DLD1 (cell line): Measurements from ENCODE around the gene BTBD16.

Experiments
- in situ Hi-C: cut with HindIII; loops from 2 replicates; pipeline ENCODE4 v1.10.0; 2017; ENCODE audit warnings: low sequenced_read_pairs

BTBD16 gene

DNA sequence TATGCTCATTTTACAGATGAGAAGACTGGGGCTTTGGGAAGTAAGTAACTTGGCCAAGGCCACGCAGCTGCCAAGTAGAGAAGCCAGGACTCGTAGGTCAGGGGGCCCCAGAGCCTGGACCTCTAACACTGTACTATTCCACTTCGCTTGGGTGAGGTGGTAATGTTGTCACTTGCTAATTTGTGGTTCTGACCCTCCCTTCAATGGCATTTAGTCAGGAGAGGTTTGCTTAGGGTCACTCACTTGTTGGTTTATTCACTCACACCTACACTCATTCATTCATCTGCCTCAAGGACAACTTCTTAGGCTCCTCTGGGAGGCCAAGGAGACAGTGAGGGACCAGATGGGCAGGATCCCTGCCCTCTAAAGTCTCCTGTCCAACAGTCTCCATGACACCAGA lies 21.3 kb downstream of the BTBD16 start:
- in situ Hi-C loops: loop anchor here (10.0 kb wide), 1 partner anchor 142 kb away; no protein-coding TSS in a partner anchor

DNA sequence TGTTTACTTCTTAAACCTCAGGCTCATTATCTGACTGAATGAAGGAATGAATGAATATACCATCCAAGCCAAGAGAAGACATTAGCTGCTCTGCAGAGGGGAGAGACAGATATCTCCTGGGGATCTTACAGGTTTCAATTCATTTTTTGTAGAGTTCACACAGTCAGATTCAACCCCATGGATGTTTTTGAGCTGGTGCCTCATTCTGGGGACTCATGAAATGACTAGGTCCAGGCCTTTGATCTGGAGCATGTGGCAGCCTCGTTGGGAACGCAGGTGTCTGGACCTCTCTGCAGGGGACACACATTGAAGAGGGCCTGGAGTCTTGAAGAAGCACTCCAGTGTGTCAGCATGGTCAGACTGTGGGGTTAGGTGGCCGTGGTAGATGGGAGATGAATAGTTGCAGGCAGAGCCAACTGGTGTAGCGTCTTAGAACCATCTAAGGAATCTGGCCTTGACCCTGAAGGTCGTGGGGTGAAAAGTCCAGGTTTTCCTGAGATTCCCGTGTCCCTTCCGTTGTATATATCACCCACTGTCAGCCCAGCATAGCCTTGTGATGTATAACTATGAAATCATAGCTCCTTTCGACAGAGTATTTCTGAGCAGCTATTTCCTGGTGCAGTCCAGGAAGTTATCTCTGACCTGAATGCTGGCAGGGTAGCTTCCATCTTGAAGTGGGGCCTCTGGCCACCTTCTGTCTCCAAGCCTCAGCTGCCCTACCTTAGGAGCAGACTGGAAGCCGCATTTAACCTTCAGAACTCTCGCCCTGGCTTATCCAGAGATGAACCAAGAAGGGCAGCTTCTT lies 22.3 kb downstream of the BTBD16 start:
- in situ Hi-C loops: loop anchor here (10.0 kb wide), 1 partner anchor 141 kb away; no protein-coding TSS in a partner anchor

DNA sequence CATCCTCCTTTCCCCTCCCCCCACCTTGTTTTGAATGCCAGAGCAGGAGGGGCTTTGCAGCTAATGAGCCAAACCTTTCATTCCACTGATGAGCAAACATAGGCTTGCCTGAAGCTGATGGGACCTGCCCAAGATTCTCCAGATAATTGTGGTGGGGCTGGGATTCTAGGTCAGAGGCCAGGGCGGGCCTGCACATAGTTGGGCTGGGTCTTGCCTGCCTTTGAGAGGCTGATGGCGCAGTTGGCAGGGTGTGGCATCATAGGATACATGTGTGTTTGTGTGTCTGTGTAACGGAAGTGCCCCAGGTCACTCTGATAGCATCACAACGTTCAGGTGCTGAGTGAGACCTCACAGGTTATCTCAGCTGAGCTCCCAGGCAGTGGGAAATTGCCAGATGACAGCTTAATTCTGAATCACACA lies 22.9 kb downstream of the BTBD16 start:
- in situ Hi-C loops: loop anchor here (10.0 kb wide), 1 partner anchor 141 kb away; no protein-coding TSS in a partner anchor

DNA sequence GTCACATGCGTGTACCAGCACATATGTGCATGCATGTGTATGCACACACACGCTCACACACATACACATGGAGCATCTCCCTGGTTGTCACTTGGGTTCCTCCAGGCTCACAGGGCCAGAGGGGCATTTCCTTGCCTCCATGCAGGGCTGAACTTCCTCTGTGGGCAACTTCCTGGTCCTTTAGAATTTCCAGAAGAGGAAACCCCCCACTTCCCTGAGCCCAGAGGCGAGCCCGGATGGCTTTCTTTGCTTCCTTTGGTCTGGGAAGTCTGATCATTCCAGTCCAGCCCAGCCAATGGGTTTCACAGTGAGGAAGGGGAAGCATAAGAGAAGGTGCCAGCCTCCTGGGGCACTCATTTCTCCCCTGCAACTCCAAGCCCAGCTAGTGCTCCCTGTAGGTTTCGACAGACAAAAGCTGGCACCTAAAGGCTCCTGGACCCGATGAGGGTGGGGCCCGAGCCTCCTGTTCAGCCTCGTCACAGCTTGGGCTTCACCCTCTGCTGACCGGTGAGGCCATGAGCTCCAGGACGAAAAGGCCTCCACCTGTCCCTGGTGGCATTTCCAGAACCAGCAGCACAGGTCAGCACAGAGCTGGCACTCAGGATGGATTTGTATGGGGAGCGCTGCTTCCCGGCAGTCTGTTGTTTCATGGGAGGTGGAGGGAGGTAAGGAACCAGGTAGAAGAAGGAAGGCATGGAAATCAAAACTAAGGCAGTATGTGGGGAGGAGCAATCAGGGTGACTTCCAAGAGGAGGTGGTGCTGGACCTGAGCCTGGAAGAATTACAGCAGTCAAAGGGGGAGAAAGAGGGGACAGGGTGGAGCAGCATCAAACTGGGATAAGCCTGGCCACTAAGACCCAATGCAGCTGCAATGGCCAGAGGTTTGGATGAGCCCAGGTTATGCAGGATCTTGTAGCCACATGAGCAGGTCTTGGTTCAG lies 23.7 kb downstream of the BTBD16 start:
- in situ Hi-C loops: loop anchor here (10.0 kb wide), 1 partner anchor 140 kb away; no protein-coding TSS in a partner anchor

DNA sequence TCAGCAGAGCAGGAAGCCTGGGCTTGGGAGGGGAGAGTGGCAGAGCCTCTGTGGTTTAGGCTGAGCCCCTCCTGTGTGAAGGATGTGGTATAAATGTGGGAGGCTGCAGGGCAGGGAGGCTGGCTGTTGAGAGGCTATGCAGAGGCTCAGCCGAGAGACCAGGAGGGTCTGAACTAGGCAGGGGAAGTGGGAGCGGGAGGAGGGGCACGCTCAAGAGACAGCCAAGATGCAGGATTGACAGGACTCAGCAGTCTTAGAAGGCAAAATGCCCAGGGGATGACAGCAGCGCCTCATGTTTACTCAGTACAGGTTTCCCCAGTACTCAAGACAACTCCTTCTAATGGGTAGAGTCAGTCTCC lies 24.3 kb downstream of the BTBD16 start:
- in situ Hi-C loops: loop anchor here (10.0 kb wide), 1 partner anchor 139 kb away; no protein-coding TSS in a partner anchor

DNA sequence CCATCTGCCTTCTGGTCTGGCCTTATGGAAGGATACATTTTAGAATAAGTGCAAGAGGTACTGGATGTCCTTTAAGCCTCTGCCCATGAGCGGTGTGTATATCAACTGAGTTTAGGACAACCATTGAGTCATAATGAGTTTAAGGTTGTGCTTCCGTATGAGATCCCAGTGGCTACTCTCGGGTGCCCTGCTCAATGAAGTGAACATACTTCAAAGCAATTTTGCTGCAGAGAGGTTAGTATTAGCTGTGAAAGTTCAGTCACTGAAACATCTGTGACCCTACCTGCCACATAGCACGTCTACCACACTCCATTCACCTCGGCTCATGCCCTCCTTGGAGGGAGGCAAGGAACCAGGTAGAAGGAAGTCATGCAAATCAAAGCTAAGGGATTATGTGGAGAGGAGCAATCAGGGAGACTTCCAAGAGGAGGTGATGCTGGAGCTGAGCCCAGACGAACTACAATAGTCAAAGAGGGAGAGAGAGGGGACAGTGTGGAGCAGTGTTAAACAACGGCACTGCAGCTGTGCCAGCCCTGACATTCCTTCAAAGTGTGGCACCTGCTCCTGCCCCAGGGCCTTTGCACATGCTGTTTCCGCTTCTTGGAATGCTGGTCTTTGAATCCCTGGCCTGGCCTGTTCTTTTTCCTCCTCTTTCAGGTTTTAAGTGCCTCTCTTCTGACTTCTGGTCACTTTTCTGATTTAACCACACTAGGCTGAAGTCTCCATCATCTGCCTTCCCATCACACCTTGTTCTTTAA lies 25.4 kb downstream of the BTBD16 start:
- in situ Hi-C loops: loop anchor here (10.0 kb wide), 1 partner anchor 138 kb away; no protein-coding TSS in a partner anchor

DNA sequence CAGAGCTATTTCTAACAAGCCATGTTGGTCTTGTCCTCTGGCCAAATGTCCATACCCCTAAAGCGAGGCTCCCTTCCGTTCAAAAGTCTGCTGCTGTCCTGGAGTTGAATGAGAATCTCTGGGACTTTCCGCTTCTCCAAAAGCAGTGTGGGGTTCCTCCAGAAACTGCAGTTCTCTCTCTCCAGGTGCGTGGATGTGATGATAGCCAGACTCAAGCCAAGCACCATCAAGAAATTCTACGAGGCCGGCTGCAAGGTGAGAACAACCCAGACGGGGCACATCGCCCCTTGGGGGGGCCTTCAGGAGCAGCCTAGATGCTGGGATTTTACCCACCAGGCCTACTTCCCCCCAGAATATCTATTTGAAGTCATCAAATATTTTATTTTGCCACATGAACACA lies 26.5 kb downstream of the BTBD16 start:
- in situ Hi-C loops: loop anchor here (10.0 kb wide), 1 partner anchor 137 kb away; no protein-coding TSS in a partner anchor

DNA sequence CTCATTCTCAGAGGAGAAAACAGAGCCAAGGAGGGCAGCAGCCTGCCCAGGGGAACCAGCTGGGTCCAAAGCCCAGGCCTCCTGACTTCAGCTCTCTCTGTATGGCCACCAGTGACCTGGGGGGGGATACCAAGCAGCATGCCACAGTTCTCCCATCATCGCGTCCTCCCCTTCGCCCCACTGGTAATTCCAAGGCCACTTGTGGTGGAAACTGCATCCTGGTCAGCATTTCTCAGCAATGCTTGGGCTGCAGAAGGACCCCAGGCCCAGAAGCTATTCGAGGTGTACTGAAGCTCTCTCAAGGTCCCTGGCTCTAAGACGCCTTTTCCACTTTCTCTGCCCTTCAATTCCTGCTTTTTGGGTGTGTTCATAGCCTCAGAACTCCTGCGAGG lies 27.1 kb downstream of the BTBD16 start:
- in situ Hi-C loops: loop anchor here (10.0 kb wide), 1 partner anchor 137 kb away; no protein-coding TSS in a partner anchor

DNA sequence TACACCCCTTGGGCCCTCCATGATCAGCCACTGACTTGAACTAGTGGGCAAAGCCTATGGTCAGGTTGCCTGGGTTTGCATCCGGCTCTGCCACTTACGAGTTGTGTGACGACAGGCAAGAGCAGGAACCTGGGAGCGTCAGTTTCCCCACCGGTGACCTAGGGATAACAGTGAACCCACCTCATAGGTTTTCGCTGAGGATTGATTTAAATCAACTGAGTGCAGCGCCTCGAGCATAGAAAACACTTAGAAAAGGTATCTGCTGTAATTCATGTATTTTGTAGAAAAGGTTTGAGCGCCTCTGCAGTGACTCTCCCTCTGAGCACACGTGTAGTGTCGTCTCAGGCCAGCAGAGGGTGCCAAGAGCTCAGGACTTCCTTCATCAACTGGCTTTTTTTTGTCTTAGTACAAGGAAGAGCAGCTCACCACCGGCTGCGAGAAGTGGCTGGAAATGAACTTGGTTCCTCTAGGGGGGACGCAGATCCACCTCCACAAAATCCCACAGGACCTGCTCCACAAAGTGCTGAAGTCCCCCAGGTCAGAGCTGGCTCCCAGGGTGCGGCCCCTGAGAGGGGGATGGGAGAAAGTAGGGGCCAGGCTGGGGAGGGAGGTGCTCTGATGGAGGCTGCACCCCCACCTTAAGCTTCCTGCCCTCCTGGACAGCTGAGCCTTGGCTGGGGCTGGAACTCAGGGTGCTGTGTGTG lies 27.7 kb downstream of the BTBD16 start:
- in situ Hi-C loops: loop anchor here (10.0 kb wide), 1 partner anchor 136 kb away; no protein-coding TSS in a partner anchor

DNA sequence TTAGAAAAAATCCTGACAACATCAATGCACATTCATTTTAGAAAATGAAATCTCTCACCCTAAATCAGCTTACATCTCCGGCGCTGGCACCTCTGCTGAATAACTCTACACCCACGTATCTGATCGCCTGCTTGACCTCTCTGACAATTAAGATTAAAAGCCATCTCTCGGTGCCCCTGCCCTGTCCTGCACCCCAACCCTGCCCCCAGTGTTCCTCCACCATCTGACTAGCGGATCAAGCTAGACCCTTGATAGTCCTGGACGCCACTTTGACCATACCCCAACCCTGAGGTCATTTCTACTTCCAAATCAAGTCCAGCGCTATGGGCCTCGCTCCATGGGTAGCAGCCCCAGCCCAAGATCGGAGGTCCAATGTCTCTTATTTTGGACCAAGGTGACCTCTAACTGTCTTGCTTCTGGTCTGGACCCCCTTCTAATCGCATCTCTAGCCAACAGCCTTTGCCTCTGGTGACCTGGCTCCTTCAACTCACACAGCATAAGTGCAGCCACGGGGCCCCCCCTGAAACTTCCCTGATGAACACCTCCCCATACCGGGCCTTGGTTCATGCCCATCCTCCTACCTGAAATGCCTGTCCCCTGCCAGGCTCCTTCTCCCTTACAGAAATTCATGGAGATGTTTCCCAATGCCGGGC lies 28.5 kb downstream of the BTBD16 start:
- in situ Hi-C loops: loop anchor here (10.0 kb wide), 1 partner anchor 135 kb away; no protein-coding TSS in a partner anchor

DNA sequence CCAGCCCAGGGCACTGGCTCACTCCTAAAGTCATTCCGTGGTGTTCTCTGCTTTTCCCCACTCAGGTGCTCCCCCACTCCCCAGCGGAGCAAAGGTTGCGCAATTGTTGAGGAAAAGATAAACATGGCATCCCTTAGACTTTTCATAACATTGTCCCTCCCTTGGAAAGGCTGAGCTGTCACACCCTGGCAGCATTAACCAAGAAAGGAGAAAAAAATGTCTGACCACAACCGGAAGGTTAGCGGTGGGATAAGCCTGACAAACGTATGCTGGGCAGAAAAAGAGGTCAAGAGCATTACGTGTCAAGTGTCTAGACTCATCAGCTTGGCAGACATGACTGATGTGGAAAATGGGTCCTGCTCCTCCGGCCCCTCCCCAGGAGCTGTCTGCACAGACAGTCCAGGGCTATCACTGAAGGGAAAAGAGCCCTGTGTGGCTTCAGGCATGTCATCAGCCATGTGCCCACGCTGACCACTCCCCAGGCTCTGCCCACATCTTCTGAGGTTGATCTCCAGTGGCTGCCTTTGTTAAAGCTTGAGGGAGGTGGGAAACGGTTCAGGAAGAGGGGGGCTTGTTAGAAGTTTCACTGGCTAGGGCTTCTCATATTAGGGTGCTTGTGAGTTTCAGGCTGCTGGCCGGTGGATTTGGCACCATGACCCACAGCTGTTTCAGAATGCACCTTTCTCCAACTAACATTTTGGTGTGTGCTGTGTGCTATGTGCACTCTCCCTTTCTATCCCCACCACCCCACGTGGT lies 30.1 kb downstream of the BTBD16 start:
- in situ Hi-C loops: no loop called here

DNA sequence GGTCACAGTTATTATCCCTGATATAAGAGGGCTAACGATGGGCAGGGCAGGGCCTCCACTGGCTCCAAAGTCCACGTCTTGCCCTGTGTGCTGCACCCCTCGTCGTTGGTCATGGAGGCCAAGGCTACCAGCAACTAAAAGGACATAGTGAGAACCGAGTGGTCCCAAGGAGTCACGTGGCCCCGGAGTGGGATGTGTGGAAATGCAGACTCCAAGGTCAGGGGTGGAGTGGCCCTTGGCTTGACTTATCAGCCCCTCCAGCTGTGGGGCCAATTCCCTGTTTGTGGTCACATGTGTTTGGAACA lies 30.7 kb downstream of the BTBD16 start:
- in situ Hi-C loops: no loop called here

DNA sequence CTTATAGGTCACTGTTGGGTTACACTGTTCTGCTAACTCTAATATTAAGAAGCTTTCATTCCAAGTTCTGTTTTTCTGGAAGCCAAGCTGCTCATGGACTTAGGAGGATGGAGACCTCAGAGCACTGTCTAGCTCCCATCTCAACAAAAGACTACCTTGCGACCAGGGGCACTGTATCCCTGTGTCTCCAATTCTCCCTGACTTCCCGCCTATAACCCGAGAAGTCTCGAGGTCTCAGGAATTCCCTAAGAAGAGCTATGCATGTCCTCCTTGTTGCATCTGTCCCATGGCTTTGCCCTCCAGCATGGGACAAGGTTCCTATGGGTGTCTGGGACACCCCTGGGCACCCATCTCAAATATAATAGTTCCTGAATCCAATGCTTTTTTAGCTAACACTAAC lies 31.2 kb downstream of the BTBD16 start:
- in situ Hi-C loops: no loop called here

DNA sequence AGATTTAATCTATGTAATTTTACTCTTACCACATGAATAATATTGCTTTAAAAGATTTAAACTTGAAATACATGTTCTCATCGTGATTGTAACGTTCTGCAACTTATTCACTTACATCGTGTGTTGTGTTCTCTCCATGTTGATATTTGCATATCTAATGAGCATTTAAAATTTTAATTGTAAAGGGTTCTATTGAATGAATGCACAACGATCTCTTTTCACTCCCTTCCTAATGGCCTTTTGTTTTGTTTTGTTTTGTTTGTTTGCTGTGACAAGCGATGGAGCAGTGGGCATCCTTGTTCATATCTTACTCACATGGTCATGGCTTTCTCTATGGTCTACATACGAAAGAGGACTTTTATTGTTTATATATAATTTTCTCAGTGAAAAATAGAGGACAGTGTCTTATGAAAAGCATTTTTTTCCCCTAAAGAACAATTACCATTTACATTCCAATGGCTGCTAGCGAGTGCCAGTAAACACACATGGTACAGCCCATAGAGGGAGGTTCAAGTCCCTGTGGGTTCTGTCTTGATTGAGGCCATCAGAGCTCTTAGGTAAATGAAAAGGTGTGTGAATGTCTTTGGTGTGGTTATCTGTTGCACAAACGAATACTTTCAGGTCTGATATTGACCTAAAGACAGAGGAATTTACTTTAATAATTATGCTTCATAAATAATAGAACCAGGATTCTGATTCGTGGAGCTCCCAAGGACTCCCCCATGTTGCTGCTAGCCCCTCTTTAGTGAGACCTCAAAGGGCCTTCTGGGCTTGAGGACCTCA lies 32.4 kb downstream of the BTBD16 start:
- in situ Hi-C loops: no loop called here

DNA sequence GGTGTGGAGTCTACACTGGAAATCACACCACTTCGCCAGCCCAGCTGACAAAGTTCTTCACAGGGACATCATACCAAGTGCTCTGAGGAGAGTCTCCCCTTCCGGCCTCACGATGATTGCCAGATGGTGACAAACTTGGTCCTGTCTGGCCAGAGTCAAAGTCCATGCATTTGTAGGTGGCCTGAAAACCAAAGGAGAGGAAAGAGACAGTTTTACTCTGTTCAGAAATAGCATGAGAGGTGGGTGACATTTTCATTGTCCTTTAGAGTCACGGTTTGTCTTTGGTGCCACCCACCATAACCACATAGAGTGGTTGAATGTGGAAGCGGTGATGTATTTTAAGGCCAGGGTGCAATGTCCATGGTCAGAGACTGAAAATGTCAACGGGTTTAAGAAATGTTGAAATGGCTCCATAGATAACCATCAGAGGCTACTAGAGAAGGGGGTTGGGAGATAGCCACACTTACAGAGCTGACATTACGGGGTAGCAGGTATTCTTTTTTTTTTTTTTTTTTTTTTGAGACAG lies 33.0 kb downstream of the BTBD16 start:
- in situ Hi-C loops: no loop called here

DNA sequence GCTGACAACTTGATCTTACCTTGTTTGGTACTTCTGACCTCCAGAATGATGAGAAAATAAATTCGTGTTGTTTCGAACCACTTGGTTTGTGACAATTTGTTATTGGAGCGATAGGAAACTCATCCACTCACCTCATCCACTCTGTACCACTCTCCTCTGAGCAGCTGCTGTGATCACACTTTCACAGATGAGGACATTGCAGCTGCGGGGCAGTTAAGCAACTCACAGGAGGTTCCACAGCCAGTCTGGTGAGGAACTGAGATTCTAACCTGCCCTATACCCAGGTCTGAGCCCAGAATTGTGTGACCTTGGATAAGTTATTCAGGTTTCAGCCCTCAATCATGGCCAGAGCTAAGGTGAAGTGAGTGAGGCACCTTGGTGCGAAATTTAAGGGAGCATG lies 35.2 kb downstream of the BTBD16 start:
- in situ Hi-C loops: no loop called here

DNA sequence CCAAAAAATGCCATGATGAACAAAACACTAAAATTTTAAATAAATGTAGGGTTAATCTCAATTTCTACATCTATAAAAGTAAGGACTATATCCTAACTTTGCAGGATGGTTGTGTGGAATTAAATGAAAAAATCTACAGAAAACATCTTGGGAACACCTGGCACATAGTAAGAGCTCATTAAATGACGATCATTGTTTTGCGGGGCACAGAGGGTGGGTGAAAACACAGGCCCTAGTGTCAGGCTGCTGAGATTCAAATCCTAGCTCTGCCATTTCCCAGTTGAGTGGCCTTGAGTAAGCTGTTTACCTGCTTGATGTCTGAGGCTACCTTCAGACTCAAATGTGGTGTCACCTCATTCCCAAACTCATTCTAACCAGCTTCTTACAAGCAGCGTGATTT lies 35.6 kb downstream of the BTBD16 start:
- in situ Hi-C loops: no loop called here
